K562 (cell line): ENCODE measurements around the gene ZFHX2. TPM values are rescaled to one million over a fixed set of nuclear protein-coding genes. Genes with fewer than 3 reads are reported as not detected.

Source experiments
- ATAC-seq: fragments of 200-7000 bp; cut with Tn5 transposase; 3 replicates; pipeline ENCODE4 v1.9.1; 2020; ENCODE audit warnings: moderate library complexity
- BruUV-seq: library from RNA; stranded (reverse); fragments of 400-500 nt; replicated peaks from 2 replicates; lab custom pipeline; 2021; lab: Mats Ljungman, UMichigan
- CTCF ChIA-PET: fragments of 300-600 bp; formaldehyde crosslinking; extraction: SDS; loops from one replicate; lab custom pipeline; 2021; ENCODE audit warnings: low intra/inter-chr PET ratio; lab: Yijun Ruan, JAX
- POLR2A ChIA-PET: fragments of 300-600, 350-650 bp; sonication (Branson Sonifier 250); formaldehyde crosslinking; extraction: SDS; loops from one replicate; lab custom pipeline; 2021; ENCODE audit warnings: antibody characterized with exemption, inconsistent platforms; lab: Yijun Ruan, JAX
- DNase-seq, 4 experiments: peaks; one replicate each; pipeline versions ENCODE4 v3.0.0 to v3.0.0-alpha.2; 2011 to 2018; ENCODE audit warnings: low spot score in 3 of 4, mixed read lengths in 3 of 4; ENCODE audit errors: extremely low read depth in 1 of 4
- FAIRE-seq: peaks from 2 replicates; lab custom pipeline; 2011; peaks lifted over from hg19 to GRCh38; lab: Jason Lieb, UNC
- H2AFZ ChIP-seq: 2 replicates; pipeline ENCODE4 v1.6.0; 2011; ENCODE audit warnings: low read depth, low read length, control low read depth, inconsistent platforms
- H3K27ac ChIP-seq: fragments of 200-600 bp; 3 replicates; pipeline ENCODE4 v1.8.0; 2011; ENCODE audit warnings: low read depth, mild to moderate bottlenecking, control low read depth, inconsistent platforms, low read length, moderate library complexity, mixed read lengths; ENCODE audit errors: extremely low read depth
- H3K27me3 ChIP-seq, 2 experiments: fragments of 300-600 bp in 1 of 2; 2 replicates in 1 of 2; 3 replicates in 1 of 2; pipeline versions ENCODE4 v1.6.0 to v1.8.0; 2011; ENCODE audit warnings: inconsistent platforms in 2 of 2, low read length in 2 of 2, mild to moderate bottlenecking in 1 of 2, mixed read lengths in 1 of 2, moderate library complexity in 1 of 2; ENCODE audit not compliant: control insufficient read depth in 2 of 2, insufficient read depth in 2 of 2
- H3K36me3 ChIP-seq: fragments of 300-600 bp; 3 replicates; pipeline ENCODE4 v1.8.0; 2011; ENCODE audit warnings: mild to moderate bottlenecking, low read length, inconsistent platforms; ENCODE audit not compliant: control insufficient read depth, insufficient read depth
- H3K4me1 ChIP-seq, 2 experiments: fragments of 200-600 bp in 1 of 2; replicated peaks in 1 of 2; 2 replicates in 1 of 2; 3 replicates in 1 of 2; pipeline versions ENCODE4 v1.5.1 to v1.8.0; 2011; ENCODE audit warnings: inconsistent platforms in 2 of 2, low read length in 2 of 2, mild to moderate bottlenecking in 1 of 2, mixed read lengths in 1 of 2, moderate library complexity in 1 of 2; ENCODE audit not compliant: control insufficient read depth in 2 of 2, insufficient read depth in 2 of 2
- H3K4me2 ChIP-seq: 2 replicates; pipeline ENCODE4 v1.6.1; 2011; ENCODE audit warnings: low read length, control low read depth, inconsistent platforms, mixed read lengths; ENCODE audit not compliant: insufficient read depth
- H3K4me3 ChIP-seq: fragments of 200-600 bp; sonication (generic), shearing (Covaris generic); 2 replicates; pipeline ENCODE4 v1.5.1; 2016; ENCODE audit warnings: control low read depth, inconsistent platforms
- H3K79me2 ChIP-seq: fragments of 200-600 bp; 3 replicates; pipeline ENCODE4 v1.8.0; 2011; ENCODE audit warnings: low read length, inconsistent platforms; ENCODE audit not compliant: control insufficient read depth, insufficient read depth
- H3K9ac ChIP-seq, 2 experiments: 2 replicates each; pipeline versions ENCODE4 v1.6.0 to v1.6.1; 2011; ENCODE audit warnings: low read depth in 2 of 2, low read length in 2 of 2, control low read depth in 1 of 2, inconsistent platforms in 1 of 2, mild to moderate bottlenecking in 1 of 2, mixed read lengths in 1 of 2; ENCODE audit not compliant: insufficient read depth in 1 of 2
- H3K9me1 ChIP-seq: one replicate; pipeline ENCODE4 v1.6.0; 2011; ENCODE audit warnings: inconsistent platforms, mild to moderate bottlenecking, low read length, moderate library complexity; ENCODE audit not compliant: control insufficient read depth, insufficient read depth
- H3K9me3 ChIP-seq: replicated peaks from 2 replicates; pipeline ENCODE4 v1.5.1; 2011; ENCODE audit warnings: low read depth, low read length, inconsistent platforms; ENCODE audit not compliant: control insufficient read depth, insufficient read depth
- H4K20me1 ChIP-seq: replicated peaks from 2 replicates; pipeline ENCODE4 v1.6.1; 2011; ENCODE audit warnings: low read length, inconsistent platforms, mixed read lengths; ENCODE audit not compliant: control insufficient read depth, insufficient read depth
- CBX8 ChIP-seq: fragments of 200-600 bp; sonication (generic); IDR thresholded peaks from 2 replicates; pipeline ENCODE4 v1.6.1; 2012; ENCODE audit warnings: borderline replicate concordance, mixed run types, low read depth, mild to moderate bottlenecking, moderate library complexity, mixed read lengths, low read length, control low read depth, inconsistent platforms; ENCODE audit not compliant: poor library complexity, severe bottlenecking; ENCODE audit errors: extremely low read depth
- CEBPG ChIP-seq, 3 experiments: fragments of 200-800 bp in 1 of 3; sonication (Bioruptor generic) in 1 of 3; sonication (generic) in 1 of 3; formaldehyde crosslinking in 1 of 3; IDR thresholded peaks in 2 of 3; conservative IDR thresholded peaks in 1 of 3; 2 replicates each; pipeline versions ENCODE4 v1.6.1 to v1.8.0; 2016 to 2022; ENCODE audit warnings: missing compliant biosample characterization in 2 of 3, missing genetic modification characterization in 2 of 3, mild to moderate bottlenecking in 1 of 3, missing genetic modification reagents in 1 of 3
- CHCHD3 ChIP-seq: fragments of 250-450 bp; sonication (Bioruptor Pico); IDR thresholded peaks from 2 replicates; pipeline ENCODE4 v2.1.2; 2022; ENCODE audit warnings: mild to moderate bottlenecking
- DACH1 ChIP-seq: fragments of 450-650 bp; IDR thresholded peaks from 2 replicates; pipeline ENCODE4 v1.6.1; 2018; ENCODE audit not compliant: partially characterized antibody
- ERF ChIP-seq: fragments of 450-650 bp; formaldehyde crosslinking; IDR thresholded peaks from 2 replicates; pipeline ENCODE4 v1.4.0; 2020; ENCODE audit warnings: mild to moderate bottlenecking, mixed read lengths
- GATA2 ChIP-seq: sonication (generic); formaldehyde crosslinking; IDR thresholded peaks from 2 replicates; pipeline ENCODE4 v1.4.0; 2020; ENCODE audit warnings: mild to moderate bottlenecking, missing genetic modification reagents
- HMG20B ChIP-seq: fragments of 250-450 bp; sonication (Bioruptor Pico); IDR thresholded peaks from 2 replicates; pipeline ENCODE4 v1.5.0; 2021; ENCODE audit warnings: mild to moderate bottlenecking
- JUNB ChIP-seq: fragments of 450-650 bp; formaldehyde crosslinking; conservative IDR thresholded peaks from 2 replicates; pipeline ENCODE4 v1.4.0; 2020; ENCODE audit warnings: mild to moderate bottlenecking
- KLF16 ChIP-seq: IDR thresholded peaks from 2 replicates; pipeline ENCODE4 v1.6.1; 2016; ENCODE audit warnings: antibody characterized with exemption
- MAX ChIP-seq: sonication (generic); formaldehyde crosslinking; IDR thresholded peaks from 2 replicates; pipeline ENCODE4 v1.9.0; 2022; ENCODE audit warnings: mild to moderate bottlenecking, missing genetic modification reagents
- MLX ChIP-seq, 2 experiments: fragments of 450-650 bp in 1 of 2; sonication (generic) in 1 of 2; formaldehyde crosslinking; conservative IDR thresholded peaks; 2 replicates each; pipeline versions ENCODE4 v1.4.0 to v1.8.1; 2020 to 2022; ENCODE audit warnings: mild to moderate bottlenecking in 1 of 2, missing genetic modification reagents in 1 of 2
- NFRKB ChIP-seq: fragments of 450-650 bp; IDR thresholded peaks from 2 replicates; pipeline ENCODE4 v1.6.1; 2016; ENCODE audit warnings: low read depth
- PHF8 ChIP-seq: fragments of 200-600 bp; sonication (generic); IDR thresholded peaks from 2 replicates; pipeline ENCODE4 v1.6.1; 2012; ENCODE audit warnings: mixed run types, mild to moderate bottlenecking, inconsistent platforms, low read length, moderate library complexity, borderline replicate concordance
- RAD51 ChIP-seq: fragments of 450-650 bp; IDR thresholded peaks from 2 replicates; pipeline ENCODE4 v1.7.1; 2016; ENCODE audit warnings: low read depth, mild to moderate bottlenecking, borderline replicate concordance
- RCOR1 ChIP-seq, 2 experiments: IDR thresholded peaks; 2 replicates each; pipeline ENCODE4 v1.6.1; 2012; ENCODE audit warnings: low read depth in 2 of 2, low read length in 2 of 2, borderline replicate concordance in 1 of 2, improper control_type of control experiment in 1 of 2
- SAFB2 ChIP-seq: fragments of 200-400 bp; formaldehyde crosslinking; IDR thresholded peaks from 2 replicates; pipeline ENCODE4 v1.6.1; 2018; ENCODE audit warnings: borderline replicate concordance, low read length, low read depth, moderate library complexity; ENCODE audit not compliant: severe bottlenecking
- TARDBP ChIP-seq: fragments of 450-650 bp; IDR thresholded peaks from 2 replicates; pipeline ENCODE4 v1.6.1; 2016
- ZFX ChIP-seq: sonication (generic); formaldehyde crosslinking; IDR thresholded peaks from 2 replicates; pipeline ENCODE4 v1.8.0; 2022; ENCODE audit warnings: mild to moderate bottlenecking, missing genetic modification reagents, moderate library complexity
- ZNF239 ChIP-seq: fragments of 250-450 bp; sonication (Bioruptor Pico); IDR thresholded peaks from 2 replicates; pipeline ENCODE4 v1.4.0; 2020; ENCODE audit warnings: mild to moderate bottlenecking
- ZNF584 ChIP-seq: fragments of 200-800 bp; sonication (Bioruptor generic); IDR thresholded peaks from 2 replicates; pipeline ENCODE4 v1.6.1; 2016; ENCODE audit warnings: low read depth, mild to moderate bottlenecking, missing genetic modification characterization, missing compliant biosample characterization
- ZNF696 ChIP-seq: fragments of 250-450 bp; sonication (Bioruptor Pico); conservative IDR thresholded peaks from 2 replicates; pipeline ENCODE4 v1.4.0; 2020; ENCODE audit warnings: mild to moderate bottlenecking, moderate library complexity
- ZNF764 ChIP-seq: fragments of 250-450 bp; sonication (Bioruptor Pico); IDR thresholded peaks from 2 replicates; pipeline ENCODE4 v1.4.0; 2020; ENCODE audit warnings: low read depth, mild to moderate bottlenecking, moderate library complexity
- WGBS: fragments of 100-300 bp; shearing (Covaris generic); methylation state at CpG from one replicate; pipeline ENCODE4 v1.1.6; 2016; ENCODE audit warnings: low coverage, mixed read lengths; ENCODE audit not compliant: insufficient coverage; ENCODE audit errors: missing lambda C conversion rate; 5-methylcytosine and 5-hydroxymethylcytosine counted together
- in situ Hi-C: fragments of 300-500 bp; cut with MboI; formaldehyde crosslinking; loops from 4 replicates; pipeline ENCODE4 v1.15.0; 2018; ENCODE audit warnings: inconsistent platforms, mixed read lengths
- intact Hi-C: fragments of 100-400 bp; cut with micrococcal nuclease; formaldehyde crosslinking; loops from 2 replicates; pipeline ENCODE4 v1.14.2; 2022
- polyA plus RNA-seq, 8 experiments: library from polyadenylated mRNA; depleted of rRNA in 4 of 8; stranded (reverse) in 5 of 8; unstranded in 3 of 8; fragments of >200 nt; fragmentation: Nextera tagmentation in 2 of 8; fragmentation: Illumina TruSeq in 1 of 8; extraction: Ambion mirVana in 2 of 8; extraction: Trizol in 1 of 8; gene quantifications; 2 replicates each; pipeline versions ENCODE4 v1.2.1 to v1.2.3, GENCODE V29; 2011 to 2014; ENCODE audit warnings: inconsistent platforms in 1 of 8, missing spikeins in 1 of 8
- total RNA-seq, 7 experiments: library from RNA; depleted of rRNA in 6 of 7; stranded (reverse); fragments of >200 nt in 6 of 7; fragmentation: Illumina TruSeq in 2 of 7; extraction: Trizol in 2 of 7; gene quantifications; 2 replicates each; pipeline versions ENCODE4 v1.2.1 to v1.2.3, GENCODE V29; 2011 to 2021; ENCODE audit warnings: low replicate concordance in 1 of 7

ZFHX2 gene
- total and polyA plus RNA-seq, 9 of the 15 experiments (the other 6 are each of a cell fraction or from before 2014, with no cell fraction given) = 0.06 to 0.11 (median 0.11) TPM; not detected in 4

GRCh38 chr14:23530375-23531055 is 21.1 kb downstream of the ZFHX2 start (continued):
- no peak for TF ChIP-seq ERF (CRISPR knock-in tag)
- no peak for TF ChIP-seq ZNF696 (CRISPR knock-in tag)
- no peak for TF ChIP-seq PHF8
- TF ChIP-seq SAFB2 = no peak
- TF ChIP-seq TARDBP = no peak
- TF ChIP-seq MLX (CRISPR knock-in tag; conservative IDR thresholded peaks at IDR 0.05) = no peak
- TF ChIP-seq KLF16 = no peak
- no peak for TF ChIP-seq ZNF764 (CRISPR knock-in tag)
- TF ChIP-seq NFRKB = no peak
- no peak for TF ChIP-seq CEBPG (CRISPR knock-in tag; IDR thresholded peaks at IDR 0.05)
- no peak for TF ChIP-seq CEBPG (tag; conservative IDR thresholded peaks at IDR 0.05 in 1 of 2, IDR thresholded peaks at IDR 0.05 in 1 of 2)

- WGBS = 0% methylated on average over 3 of the region's 3 CpGs
- H3K79me2 ChIP-seq = no peaks in the 10 kb centered on the region
- DNase-seq = no peak
- no peak overlapping the region for H3K4me3 ChIP-seq
- no TSS peak for BruUV-seq
- POLR2A ChIA-PET = no interaction called here
- intact Hi-C loops (no loop called here), in situ Hi-C loops (no loop called here)
- H3K9me1 ChIP-seq = no peaks in the 10 kb centered on the region
- CTCF ChIA-PET = no interaction called here
- H3K9me3 ChIP-seq = no peaks in the 10 kb centered on the region
- no peak for ATAC-seq
- no peak overlapping the region for H2AFZ ChIP-seq
- no peaks in the 10 kb centered on the region for H3K36me3 ChIP-seq
- no peak overlapping the region for H3K4me2 ChIP-seq
- H3K27me3 ChIP-seq = peaks cover 0 to 49% of the 10 kb centered on the region in 2 experiments; a peak in 3 of 5 replicates
- peak overlapping the region in 1 of 2 experiments; percentile 17; a peak in 1 of 4 replicates for H3K9ac ChIP-seq
- peaks cover 0 to 6% of the 10 kb centered on the region in 2 experiments; a peak in 2 of 5 replicates for H3K4me1 ChIP-seq
- FAIRE-seq = no peak
- H4K20me1 ChIP-seq = no peaks in the 10 kb centered on the region; the same call in 1 of the 2 replicates
- no peak overlapping the region for H3K27ac ChIP-seq
- no peak for TF ChIP-seq ZFX (CRISPR knock-in tag)
- no peak for TF ChIP-seq MAX (CRISPR knock-in tag)
- no peak for TF ChIP-seq ZNF584 (CRISPR knock-in tag)
- no peak for TF ChIP-seq ZNF239
- TF ChIP-seq DACH1 = no peak
- TF ChIP-seq HMG20B (CRISPR knock-in tag) = no peak
- no peak for TF ChIP-seq CBX8
- TF ChIP-seq RAD51 = no peak
- TF ChIP-seq GATA2 (CRISPR knock-in tag) = no peak
- no peak for TF ChIP-seq JUNB
- TF ChIP-seq RCOR1 (IDR thresholded peaks at IDR 0.05; ENCODE audit: borderline replicate concordance in 1 of 2, low read depth in 2 of 2, low read length in 2 of 2) = no peak
- TF ChIP-seq CHCHD3 (CRISPR knock-in tag) = no peak
These were observed 22.5 kb downstream of the ZFHX2 start for GRCh38 chr14:23529016-23529415.
